Keratinocyte (primary cell): ENCODE data around the gene ARRDC4.

ENCODE experiments used
- EZH2 ChIP-seq: IDR thresholded peaks from one replicate; pipeline ENCODE4 v1.6.1; 2012; ENCODE audit warnings: inconsistent platforms, mild to moderate bottlenecking, low read length, moderate library complexity
- TF ChIP-seq, protein P1 (sequence below), 3 experiments: IDR thresholded peaks in 1 of 3; conservative IDR thresholded peaks in 1 of 3; optimal IDR thresholded peaks in 1 of 3; 2 replicates in 2 of 3; 3 replicates in 1 of 3; pipeline versions ENCODE3 to v1.5.1; 2011; ENCODE audit warnings: low read length in 3 of 3, mild to moderate bottlenecking in 3 of 3, moderate library complexity in 2 of 3, control low read depth in 1 of 3, inconsistent platforms in 1 of 3; ENCODE audit not compliant: insufficient read depth in 2 of 3; ENCODE audit errors: extremely low read depth in 1 of 3

DNA sequence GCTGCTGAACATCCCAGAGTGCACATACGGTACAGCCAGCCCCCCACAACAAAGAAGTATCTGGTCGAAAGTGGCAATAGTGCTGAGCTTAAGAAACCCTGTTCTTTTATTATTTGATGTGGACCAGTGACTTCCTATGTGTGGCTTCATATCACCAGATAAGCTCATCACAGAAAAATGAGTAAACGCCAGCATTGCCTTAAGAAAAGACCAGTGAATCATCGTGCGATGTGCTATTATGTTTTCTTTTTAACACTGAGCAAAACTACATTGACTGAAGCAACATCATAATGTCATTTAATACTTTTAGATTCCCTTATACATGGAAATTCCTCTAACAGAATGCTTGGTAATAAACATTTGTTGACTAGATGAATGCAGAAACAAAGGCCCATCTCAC lies 45.2 kb upstream of the ARRDC4 start:
- TF ChIP-seq, protein P1, sequence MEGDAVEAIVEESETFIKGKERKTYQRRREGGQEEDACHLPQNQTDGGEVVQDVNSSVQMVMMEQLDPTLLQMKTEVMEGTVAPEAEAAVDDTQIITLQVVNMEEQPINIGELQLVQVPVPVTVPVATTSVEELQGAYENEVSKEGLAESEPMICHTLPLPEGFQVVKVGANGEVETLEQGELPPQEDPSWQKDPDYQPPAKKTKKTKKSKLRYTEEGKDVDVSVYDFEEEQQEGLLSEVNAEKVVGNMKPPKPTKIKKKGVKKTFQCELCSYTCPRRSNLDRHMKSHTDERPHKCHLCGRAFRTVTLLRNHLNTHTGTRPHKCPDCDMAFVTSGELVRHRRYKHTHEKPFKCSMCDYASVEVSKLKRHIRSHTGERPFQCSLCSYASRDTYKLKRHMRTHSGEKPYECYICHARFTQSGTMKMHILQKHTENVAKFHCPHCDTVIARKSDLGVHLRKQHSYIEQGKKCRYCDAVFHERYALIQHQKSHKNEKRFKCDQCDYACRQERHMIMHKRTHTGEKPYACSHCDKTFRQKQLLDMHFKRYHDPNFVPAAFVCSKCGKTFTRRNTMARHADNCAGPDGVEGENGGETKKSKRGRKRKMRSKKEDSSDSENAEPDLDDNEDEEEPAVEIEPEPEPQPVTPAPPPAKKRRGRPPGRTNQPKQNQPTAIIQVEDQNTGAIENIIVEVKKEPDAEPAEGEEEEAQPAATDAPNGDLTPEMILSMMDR (optimal IDR thresholded peaks at IDR 0.05 in 1 of 3, IDR thresholded peaks at IDR 0.05 in 1 of 3, conservative IDR thresholded peaks at IDR 0.05 in 1 of 3; ENCODE audit: extremely low read depth in 1 of 3, insufficient read depth in 2 of 3, low read length in 3 of 3): no peak
- no peak for TF ChIP-seq EZH2
